Rectal smooth muscle tissue (tissue), 1 donor: ENCODE measurements around the gene SCAANT1.

ENCODE experiments used
- H3K27ac ChIP-seq: one replicate; pipeline ENCODE4 v1.7.0; 2013; ENCODE audit warnings: low read depth, low read length, inconsistent platforms
- H3K27me3 ChIP-seq: one replicate; pipeline ENCODE4 v1.7.0; 2013; ENCODE audit warnings: low read length; ENCODE audit not compliant: control insufficient read depth, insufficient read depth
- H3K36me3 ChIP-seq: one replicate; pipeline ENCODE4 v1.7.0; 2013; ENCODE audit warnings: low read length; ENCODE audit not compliant: control insufficient read depth, insufficient read depth
- H3K4me1 ChIP-seq: one replicate; pipeline ENCODE4 v1.7.0; 2013; ENCODE audit warnings: low read length; ENCODE audit not compliant: control insufficient read depth, insufficient read depth
- H3K4me3 ChIP-seq: one replicate; pipeline ENCODE4 v1.7.0; 2013; ENCODE audit warnings: low read length
- H3K9ac ChIP-seq: one replicate; pipeline ENCODE4 v1.7.0; 2013; ENCODE audit warnings: low read length

The SCAANT1 gene

DNA sequence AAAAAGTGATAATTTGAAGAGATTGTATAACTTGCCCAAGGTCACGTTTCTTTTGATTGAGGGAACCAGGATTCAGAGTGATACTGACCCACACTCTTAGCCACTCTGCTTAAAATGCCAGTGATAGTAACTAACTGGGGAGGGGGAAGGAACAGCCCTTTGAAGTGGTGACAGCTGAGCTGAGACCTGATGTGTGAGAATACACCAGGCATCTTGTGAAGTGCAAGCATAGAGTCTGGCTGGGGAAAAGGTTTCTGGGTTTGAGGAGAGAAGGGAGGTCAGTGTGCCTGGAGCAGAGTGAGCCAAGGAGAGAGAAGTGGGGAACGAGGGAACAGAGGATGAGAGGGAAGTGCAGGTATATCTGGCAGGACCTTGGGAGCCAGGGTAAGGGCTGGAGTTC is 35.4 kb upstream of the SCAANT1 start:
- peaks cover 4% of the 10 kb centered on the region for H3K4me1 ChIP-seq
- peaks cover 4% of the 10 kb centered on the region for H3K36me3 ChIP-seq
- no peaks in the 10 kb centered on the region for H3K27me3 ChIP-seq
- no peak overlapping the region for H3K4me3 ChIP-seq
- H3K9ac ChIP-seq = no peak overlapping the region
- H3K27ac ChIP-seq = no peak overlapping the region

DNA sequence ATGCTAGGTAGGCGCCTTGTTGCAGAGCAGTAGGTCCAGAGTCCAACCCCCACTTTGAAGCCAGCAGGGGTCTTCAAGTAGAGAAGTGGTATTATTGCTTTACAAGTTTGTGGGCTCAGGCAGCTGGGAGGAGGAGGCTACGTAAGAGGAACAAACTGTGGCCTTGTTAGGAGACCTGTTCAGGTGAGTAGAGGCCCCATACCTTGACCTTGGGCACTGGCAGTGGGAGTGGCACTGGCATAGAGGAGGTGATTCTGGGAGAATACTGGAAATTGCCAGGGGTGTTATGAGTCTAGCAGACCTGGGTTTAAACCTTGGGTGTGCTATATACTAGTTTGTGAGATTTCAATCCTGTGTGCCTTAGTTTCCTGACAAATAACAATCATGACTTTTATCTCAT is 34.6 kb upstream of the SCAANT1 start:
- H3K4me3 ChIP-seq = no peak overlapping the region
- peaks cover 4% of the 10 kb centered on the region for H3K4me1 ChIP-seq
- H3K27me3 ChIP-seq = no peaks in the 10 kb centered on the region
- H3K27ac ChIP-seq = no peak overlapping the region
- H3K9ac ChIP-seq = no peak overlapping the region
- H3K36me3 ChIP-seq = peaks cover 4% of the 10 kb centered on the region

DNA sequence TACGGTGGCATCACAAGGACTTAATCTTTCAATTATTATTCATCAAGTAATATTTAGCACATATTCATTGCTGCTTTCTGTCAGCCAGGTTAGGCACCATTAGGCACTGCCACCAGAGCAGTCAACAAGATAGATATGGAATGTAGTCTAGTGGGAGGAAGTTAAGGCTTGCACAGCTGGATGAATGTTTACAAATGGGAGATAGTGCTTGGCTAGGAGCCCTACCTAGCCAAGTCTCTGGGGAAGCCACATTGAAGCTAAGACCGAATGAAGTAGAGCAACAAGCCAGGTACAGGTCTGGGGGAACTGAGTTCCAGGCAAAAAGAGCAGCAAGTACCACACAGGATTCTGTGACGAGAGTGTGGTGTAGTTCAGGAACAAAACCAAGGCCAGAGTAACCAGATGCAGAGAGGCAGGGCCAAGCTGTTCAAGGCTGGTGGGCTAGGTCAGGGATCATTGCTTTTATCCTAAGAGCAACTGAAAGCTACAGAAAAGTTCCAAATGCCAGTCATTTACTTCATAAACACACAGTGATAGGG is 33.4 kb upstream of the SCAANT1 start:
- H3K27me3 ChIP-seq = no peaks in the 10 kb centered on the region
- peaks cover 4% of the 10 kb centered on the region for H3K4me1 ChIP-seq

DNA sequence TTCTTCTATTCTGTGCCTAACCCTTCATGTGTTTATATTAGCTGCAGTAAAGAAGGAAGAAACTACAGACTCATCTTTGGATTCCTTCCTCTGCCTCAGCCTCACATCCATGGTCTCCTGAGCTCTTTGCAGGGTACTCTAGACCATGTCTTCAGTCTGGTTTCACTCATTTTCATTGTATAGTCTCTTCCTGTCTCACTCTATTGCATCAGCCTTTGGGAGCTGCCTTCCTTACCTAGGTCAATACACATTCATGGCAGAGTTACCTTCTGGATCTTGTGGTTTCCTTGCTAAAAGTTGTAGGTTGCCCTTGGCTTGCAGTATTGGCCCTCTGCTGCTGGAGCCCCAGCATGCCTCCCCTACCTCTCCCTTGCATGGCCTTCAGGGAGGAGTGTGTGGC is 31.5 kb upstream of the SCAANT1 start:
- peaks cover 4% of the 10 kb centered on the region for H3K4me1 ChIP-seq
- H3K4me3 ChIP-seq = no peak overlapping the region
- no peak overlapping the region for H3K27ac ChIP-seq
- H3K27me3 ChIP-seq = no peaks in the 10 kb centered on the region
- no peak overlapping the region for H3K9ac ChIP-seq
- H3K36me3 ChIP-seq = peaks cover 4% of the 10 kb centered on the region

More for the DNA sequence above, 33.4 kb upstream of the SCAANT1 start:
- H3K36me3 ChIP-seq = peaks cover 4% of the 10 kb centered on the region
- H3K9ac ChIP-seq = no peak overlapping the region
- no peak overlapping the region for H3K4me3 ChIP-seq
- H3K27ac ChIP-seq = no peak overlapping the region

DNA sequence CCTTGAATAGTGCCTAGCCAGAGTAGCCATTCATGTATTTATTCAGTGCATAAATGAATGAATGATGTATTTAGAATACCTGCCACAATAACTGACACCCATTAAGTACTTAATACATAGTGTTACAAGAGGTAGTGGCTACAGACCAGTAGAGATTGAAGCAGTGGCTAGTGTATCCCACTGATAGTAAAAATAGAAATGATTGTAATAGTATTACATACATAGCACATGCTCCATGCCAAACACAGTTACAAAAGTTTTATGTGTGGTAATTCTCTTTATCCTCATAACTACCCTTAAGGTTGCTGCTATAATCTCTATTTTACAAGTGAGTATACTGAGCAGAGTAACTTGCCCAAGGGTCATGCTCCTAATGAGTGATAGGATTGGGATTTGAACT is 30.3 kb upstream of the SCAANT1 start:
- H3K9ac ChIP-seq = no peak overlapping the region
- H3K27ac ChIP-seq = no peak overlapping the region
- H3K4me3 ChIP-seq = no peak overlapping the region
- no peaks in the 10 kb centered on the region for H3K27me3 ChIP-seq
- H3K4me1 ChIP-seq = no peaks in the 10 kb centered on the region
- peaks cover 4% of the 10 kb centered on the region for H3K36me3 ChIP-seq

DNA sequence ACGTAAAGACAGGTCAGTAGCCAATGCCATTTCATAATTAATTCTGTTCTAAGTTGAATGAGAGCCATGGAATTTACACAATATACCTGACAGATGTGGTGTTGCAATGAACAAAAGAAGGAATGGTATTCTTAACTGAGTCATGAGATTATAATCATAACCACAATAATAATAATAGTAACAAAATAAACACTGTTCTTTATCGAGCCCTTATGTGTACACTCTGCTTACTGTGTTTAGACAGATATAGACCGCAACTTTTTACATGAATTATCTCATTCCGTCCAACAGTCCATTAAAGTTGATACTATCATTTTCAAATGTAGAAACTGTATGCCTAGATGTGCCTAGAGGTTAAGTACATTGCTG is 28.2 kb upstream of the SCAANT1 start:
- no peak overlapping the region for H3K9ac ChIP-seq
- no peak overlapping the region for H3K27ac ChIP-seq

DNA sequence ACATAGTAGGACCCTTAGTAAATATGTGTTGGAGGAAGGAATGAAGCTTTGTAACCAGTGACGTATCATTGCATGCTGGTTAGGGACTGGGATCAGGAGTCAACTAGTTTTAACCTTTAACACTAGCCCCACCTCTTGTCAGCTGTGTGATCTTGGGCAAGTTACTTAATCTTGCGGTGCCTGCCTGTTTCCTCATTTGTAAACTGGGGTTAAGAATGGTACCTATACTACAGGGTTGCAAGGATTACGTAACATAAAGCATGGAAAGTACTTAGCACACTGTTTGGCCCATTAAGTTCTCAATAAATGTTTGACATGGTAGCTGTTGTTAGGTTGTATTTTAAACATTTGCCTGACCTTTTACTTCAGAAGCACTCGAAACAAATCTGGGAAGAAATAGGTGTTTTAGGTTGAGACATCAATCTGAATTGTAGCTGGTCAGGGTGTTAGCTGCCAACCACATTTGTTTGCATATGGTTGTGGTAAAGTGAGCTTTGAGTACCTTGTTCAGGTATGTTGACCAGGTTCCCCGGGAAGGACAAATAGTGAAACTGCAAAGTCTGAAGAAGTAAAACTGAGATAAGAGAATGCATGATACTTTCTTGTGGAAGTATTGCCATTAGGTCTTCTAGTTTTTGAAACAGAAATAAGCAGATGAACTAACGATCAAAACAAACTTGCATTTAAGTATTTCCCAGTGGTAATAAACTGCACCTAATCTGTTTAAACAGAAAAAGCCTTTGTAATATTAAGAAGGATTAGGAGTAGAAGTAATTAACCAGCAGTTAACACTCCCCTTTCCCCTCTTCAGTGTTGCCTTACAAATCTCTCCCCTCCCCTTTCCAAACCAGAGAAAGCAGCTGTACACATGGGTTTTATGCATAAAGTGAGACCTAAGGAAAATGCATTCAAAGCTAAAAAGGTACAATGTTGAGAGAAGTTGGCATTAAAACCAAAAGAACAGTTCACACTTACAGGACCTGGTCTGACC is 25.8 kb upstream of the SCAANT1 start:
- Histone ChIP-seq H3K27me3 (no peaks in the 10 kb centered on the region), H3K36me3 (no peaks in the 10 kb centered on the region), H3K9ac (no peak overlapping the region), H3K4me3 (no peak overlapping the region), H3K4me1 (no peaks in the 10 kb centered on the region), H3K27ac (no peak overlapping the region)

More for the DNA sequence above, 28.2 kb upstream of the SCAANT1 start:
- H3K27me3 ChIP-seq = no peaks in the 10 kb centered on the region
- H3K36me3 ChIP-seq = peaks cover 4% of the 10 kb centered on the region
- no peaks in the 10 kb centered on the region for H3K4me1 ChIP-seq
- no peak overlapping the region for H3K4me3 ChIP-seq

DNA sequence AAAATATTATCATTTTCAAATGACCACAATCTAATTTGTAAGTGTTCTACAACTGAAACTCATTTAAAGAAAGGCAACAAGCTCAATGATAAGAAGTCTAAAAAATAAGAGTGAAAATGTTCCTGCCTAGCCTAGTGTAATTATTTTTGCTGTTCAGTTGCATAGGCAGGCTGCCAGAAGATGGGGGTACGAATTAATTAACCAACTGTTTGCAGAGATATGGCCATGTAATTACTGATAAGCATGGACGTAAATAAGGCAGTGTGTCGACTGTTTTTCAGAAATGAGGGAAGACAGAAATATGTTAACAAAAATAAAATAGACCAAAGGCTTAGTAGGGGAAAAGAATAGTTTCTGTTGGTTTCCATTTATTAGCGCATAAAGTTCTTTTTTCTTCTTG is 24.7 kb upstream of the SCAANT1 start:
- H3K9ac ChIP-seq = no peak overlapping the region
- H3K4me3 ChIP-seq = no peak overlapping the region
- H3K27me3 ChIP-seq = no peaks in the 10 kb centered on the region
- H3K4me1 ChIP-seq = peaks cover 2% of the 10 kb centered on the region
- H3K27ac ChIP-seq = no peak overlapping the region
- H3K36me3 ChIP-seq = no peaks in the 10 kb centered on the region

DNA sequence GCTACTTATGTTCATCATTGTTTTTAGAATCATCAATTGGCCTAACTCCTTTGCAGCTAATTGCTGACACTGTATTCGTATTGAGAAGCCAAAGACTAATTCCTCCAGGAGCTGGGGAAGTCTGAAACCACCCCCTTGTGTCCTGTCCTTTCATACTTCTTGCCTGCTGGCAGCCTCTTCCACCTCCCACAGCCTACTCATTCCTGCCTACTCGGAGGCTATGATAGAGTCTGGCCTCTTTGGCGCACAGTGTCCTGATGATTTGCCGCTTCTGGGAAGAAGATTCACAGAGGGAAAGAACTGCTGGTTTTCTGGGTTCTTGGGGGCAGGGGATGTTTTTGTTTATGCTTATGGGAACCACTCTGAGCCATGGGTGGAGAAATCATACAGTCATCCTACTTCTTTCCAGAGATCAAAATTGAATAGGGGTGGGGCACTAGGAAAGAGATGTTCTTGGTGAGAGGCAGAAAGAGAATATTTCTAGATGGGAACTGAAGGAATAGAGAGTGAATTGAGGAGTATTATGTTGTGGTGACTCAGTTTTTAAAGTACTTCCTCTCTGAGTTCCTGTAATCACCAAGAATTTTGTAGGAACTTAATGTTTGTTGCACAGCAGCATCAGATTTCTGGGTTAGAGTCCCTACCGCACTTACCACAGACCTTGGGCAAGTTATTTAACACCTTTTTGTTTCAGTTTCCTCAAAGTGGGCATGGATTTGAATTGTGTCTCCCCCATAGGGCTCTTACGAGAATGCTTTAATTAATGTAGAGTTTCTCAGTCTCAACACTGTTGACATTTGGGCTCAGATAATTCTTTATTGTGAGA is 22.1 kb upstream of the SCAANT1 start:
- Histone ChIP-seq H3K27ac (no peak overlapping the region), H3K36me3 (no peaks in the 10 kb centered on the region), H3K9ac (no peak overlapping the region), H3K4me3 (no peak overlapping the region), H3K27me3 (no peaks in the 10 kb centered on the region), H3K4me1 (peaks cover 2% of the 10 kb centered on the region)

DNA sequence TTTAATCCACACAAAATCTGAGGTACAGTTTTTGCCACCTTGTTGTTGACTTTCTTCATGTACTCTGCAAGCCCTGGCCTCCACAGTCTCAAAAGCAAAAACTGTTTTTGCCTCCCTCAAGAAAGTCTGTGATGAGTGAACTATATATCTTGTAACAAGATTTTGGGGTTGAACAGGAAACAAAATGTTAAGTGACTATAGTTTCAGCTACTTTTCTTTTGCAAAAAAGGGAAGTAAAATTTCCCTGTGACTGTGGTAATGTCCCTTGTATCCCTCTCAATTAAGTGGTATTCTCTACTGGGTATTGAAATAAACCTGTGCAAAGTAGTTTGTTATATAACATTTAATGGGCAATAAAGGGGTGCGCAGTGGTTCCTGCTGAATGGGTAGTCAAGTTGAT is 21.3 kb upstream of the SCAANT1 start:
- Histone ChIP-seq H3K36me3 (no peaks in the 10 kb centered on the region), H3K27ac (no peak overlapping the region), H3K4me1 (peaks cover 2% of the 10 kb centered on the region), H3K9ac (no peak overlapping the region), H3K4me3 (no peak overlapping the region), H3K27me3 (no peaks in the 10 kb centered on the region)

DNA sequence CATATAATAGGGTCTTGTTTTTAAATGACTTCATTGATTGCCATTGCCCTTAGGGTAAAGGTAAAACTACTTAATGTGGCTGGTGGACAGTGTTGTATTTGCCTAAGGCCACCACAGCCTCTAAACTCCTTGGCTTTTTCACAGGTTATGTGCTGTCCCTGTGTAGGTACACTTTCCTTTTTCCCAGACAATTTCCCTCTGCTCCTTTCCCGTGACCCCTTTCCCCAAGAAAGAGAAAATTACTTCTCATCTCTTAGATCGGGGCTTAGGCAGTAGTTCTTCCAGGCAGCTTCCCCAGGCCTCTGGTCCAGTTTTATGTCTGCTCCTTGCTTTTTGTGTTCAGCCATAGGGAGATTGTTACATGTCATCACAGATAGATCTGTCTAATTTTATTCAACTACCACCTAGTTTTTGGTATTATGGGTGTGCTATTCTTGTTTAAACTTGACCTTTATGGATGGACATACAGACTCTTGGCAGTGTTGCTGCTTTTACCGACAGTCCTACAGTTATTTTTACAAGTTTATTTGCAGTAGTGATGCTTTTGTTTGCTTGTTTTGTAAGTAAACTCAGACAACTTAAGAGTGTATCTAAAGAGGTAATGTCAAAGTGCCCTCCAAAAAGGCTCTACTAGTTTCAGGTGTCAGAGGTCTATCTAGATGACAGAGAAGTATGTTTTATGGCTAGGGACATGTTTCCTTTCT is 20.5 kb upstream of the SCAANT1 start:
- no peak overlapping the region for H3K9ac ChIP-seq
- H3K27ac ChIP-seq = no peak overlapping the region
- H3K4me3 ChIP-seq = no peak overlapping the region
- peaks cover 2% of the 10 kb centered on the region for H3K4me1 ChIP-seq
- no peaks in the 10 kb centered on the region for H3K36me3 ChIP-seq
- H3K27me3 ChIP-seq = no peaks in the 10 kb centered on the region

DNA sequence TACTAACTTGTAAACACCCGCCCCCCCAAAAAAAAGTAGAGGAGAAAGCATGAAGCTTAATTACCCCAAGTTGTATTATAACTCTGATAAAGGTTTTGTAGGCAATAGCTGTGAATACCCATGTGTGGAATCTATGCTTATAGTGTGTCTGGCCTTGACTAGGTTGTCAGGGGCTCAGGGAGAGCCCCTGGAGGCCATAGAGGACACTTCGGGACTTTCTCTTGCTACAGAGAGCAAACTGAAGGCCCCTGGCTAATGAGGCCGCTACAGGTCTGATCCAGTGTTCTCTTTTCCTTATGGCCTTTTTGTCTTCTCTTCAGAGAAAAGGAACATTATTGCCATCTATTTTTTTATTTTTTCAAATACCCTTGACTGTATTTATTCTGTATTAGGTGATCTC is 19.1 kb upstream of the SCAANT1 start:
- Histone ChIP-seq H3K27me3 (no peaks in the 10 kb centered on the region), H3K27ac (no peak overlapping the region), H3K4me1 (peaks cover 2% of the 10 kb centered on the region), H3K36me3 (no peaks in the 10 kb centered on the region), H3K9ac (no peak overlapping the region), H3K4me3 (no peak overlapping the region)
